Measurements from ENCODE around the gene CASK.

- TF ChIP-seq CTCF (IDR thresholded peaks at IDR 0.05; ENCODE audit: low read depth, low read length) (no peak), POLR2A (IDR thresholded peaks at IDR 0.05; ENCODE audit: extremely low read depth, insufficient read length) (no peak)
Observed at GRCh38 chrX:41708486-41708885, 214.9 kb downstream of the CASK start.
